ENCODE results near the gene MEF2B.
"Not testable (repeated sequence)": the region's sequence is repeated elsewhere in the genome, so short reads cannot be mapped to it uniquely, and the experiment has no call there.

Gene MEF2B

DNA sequence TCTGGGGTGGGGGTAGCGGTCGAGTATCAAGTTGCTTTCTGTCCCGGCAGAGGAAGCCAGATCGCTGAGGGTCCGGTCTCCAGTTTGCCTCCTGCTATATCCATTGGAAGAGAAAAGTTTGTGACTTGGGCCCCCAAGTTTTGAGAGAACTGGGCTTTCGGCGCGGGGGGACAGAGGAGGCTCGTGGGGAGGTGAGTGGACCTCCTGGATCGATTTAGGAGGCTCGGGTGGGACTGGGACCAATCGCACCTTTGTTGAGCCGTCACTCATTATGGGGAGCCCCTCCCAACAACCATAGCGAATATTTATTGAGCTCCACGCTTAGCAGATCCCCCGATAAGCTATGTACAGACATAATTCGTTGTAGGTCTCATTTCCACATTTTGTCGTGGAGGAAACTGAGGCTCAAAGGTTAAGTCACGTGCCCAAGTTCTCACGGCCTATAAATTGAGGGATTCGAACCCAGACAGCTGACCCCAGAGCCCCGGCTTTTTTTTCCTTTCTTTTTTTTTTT, 22.9 kb upstream of the MEF2B start:
- DNase-seq (ENCODE audit: low read depth) = no peak

- DNase-seq (ENCODE audit: low read depth) = peak; percentile 99
Measured at GRCh38 chr19:19192078-19192882, 22.2 kb upstream of the MEF2B start, which contains the start of the genes BORCS8 and RFXANK. BORCS8 (minus strand) TSS chr19:19192152; CDS start chr19:19192117, 35 bp downstream. RFXANK (plus strand) TSS chr19:19192258; CDS start chr19:19193947, 1,689 bp downstream.

DNA sequence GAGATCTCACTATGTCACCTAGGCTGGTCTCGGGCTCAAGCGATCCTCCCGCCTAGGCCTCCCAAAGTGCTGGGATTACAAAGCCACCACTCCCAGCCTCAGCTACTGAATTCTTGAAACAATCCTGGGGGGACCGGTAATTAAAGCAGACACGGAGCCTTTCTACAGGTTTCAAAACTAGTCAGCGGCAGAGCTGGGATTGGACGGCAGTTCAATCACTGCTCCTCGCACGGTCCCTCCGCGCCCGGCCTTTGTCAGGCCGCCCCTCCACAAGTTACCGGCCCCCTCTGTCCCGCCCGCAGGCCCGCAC, 21.7 kb upstream of the MEF2B start:
- DNase-seq (ENCODE audit: low read depth) = no peak

DNA sequence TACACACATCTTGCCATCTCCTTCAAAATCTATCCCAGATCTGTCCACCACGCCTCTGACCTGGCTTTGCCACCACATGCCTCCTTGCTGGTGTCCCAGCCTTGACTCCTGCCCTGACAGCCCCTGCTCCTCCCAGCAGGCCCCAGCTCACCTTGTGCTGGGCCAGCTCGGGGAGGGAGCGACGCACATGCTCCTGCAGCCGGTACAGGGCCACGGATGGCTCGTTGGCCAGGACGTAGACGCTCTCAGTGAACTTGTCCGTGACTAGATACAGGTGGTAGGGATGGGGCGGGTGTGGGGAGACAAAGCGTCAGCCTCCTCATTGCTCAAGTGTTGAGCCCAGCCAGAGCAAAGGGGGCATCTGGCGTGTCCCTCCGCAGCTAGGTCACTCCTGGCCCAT, 16.7 kb upstream of the MEF2B start:
- DNase-seq (ENCODE audit: low read depth) = no peak

DNA sequence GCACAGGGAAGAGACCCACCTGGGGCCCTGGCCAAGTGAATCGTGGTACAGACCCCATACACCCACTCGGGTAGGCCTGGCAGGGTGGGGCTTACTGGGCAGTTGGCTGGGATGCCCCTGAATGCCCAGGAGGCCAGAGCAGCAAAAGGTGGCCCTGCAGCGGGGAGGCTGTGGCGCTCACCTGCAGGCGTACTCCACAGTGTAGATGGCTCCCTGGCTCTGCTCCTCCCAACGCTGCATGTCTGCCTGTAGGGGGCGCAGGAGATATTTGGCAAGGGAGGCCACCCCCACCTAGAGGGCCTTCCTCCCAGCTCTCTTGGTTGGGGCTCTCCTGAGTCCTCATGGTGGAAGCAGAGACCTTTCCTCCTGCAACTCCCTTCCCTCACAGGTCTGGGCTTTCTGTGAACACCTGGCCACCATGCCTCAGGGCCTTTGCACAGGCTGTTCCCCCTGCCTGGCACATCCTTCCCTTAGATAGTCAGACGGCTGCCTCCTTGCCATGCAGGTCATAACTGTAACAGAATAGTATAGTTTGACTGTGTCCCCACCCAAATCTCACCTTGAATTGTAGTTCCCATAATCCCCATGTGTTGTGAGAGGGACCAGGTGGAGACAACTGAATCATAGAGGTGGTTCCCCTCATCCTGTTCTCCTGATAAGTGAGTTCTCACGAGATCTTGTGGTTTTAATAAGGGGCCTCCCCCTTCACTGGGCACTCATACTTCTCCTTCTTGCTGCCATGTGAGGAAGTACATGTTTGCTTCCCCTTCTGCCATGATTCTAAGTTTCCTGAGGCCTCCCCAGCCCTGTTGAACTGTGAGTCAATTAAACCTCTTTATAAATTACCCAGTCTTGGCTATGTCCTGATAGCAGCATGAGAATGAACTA, 16.0 kb upstream of the MEF2B start:
- peak; percentile 53 for DNase-seq (ENCODE audit: low read depth)

- DNase-seq (ENCODE audit: low read depth) = no peak
Measured at GRCh38 chr19:19181488-19181998, 11.5 kb upstream of the MEF2B start.

DNA sequence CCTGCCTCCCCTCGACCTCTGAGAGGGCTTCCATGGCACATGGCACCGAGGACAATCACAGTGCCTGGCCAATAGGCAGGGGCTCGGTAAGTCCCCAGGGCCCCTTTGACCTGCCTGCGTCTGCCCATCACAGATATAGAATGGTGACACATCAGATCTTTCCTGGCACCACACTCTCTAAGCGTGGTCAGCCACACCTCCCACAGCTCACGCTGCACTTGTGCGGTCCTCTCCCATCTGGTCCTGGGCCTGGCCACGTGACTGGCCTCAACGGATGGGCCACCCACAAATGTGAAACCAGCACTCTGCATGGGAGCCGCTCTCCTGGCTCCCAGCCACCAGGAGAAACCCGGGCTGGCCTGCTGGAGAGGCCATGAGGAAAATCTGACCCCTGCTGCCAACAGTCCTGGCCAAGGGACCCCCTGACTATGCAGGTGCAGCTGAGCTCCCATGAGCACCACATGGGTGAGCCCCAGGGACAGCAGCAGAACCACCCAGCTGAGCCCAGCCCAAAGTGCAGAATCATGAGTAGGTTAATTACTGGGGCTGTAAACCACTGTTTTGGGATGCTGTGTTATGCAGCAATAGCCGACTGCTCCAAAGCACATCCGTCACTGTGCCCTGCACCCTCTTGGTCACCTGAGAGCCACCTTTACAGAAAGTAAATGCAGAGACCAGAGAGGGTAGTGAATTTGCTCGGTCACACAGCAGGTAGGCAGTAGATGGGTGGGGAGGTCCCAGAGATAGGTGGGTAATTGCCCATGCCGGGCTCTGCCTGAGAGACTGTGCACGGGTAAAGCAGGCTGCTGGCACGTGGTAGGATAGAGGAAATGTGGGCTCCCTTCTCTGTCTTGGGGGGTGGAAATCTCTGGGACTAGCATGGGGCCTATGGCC, 9.7 kb upstream of the MEF2B start:
- DNase-seq (ENCODE audit: low read depth) = peak; percentile 21

DNA sequence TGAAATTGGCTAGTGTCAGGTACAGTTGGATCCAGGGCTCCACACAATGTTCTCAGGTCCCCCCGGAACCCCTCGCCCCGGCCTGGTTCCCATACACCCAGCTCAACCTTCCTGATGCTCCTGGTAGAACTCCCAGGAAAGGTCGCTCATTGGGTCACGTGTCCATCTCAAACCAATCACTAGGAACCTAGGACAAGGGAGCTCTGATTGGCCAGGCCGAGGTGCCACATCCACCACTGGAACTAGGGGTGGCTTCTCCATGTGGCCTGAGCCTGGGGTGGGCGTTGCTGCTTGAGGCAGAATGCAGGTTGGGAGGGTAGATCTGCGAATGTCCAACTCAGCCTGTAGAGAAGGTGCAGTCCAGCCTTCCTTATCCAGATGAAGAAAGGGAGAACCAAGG, 6.9 kb upstream of the MEF2B start:
- no peak for DNase-seq (ENCODE audit: low read depth)

GRCh38 chr19:19173243-19173642, 3.2 kb upstream of the MEF2B start:
- DNase-seq (ENCODE audit: low read depth) = not testable (repeated sequence)

- DNase-seq (ENCODE audit: low read depth) = peak; percentile 79
Measured at GRCh38 chr19:19171821-19172532, 1.9 kb upstream of the MEF2B start.

GRCh38 chr19:19170873-19171672, 1.0 kb upstream of the MEF2B start:
- DNase-seq (ENCODE audit: low read depth) = no peak

GRCh38 chr19:19169236-19170052, 619 bp downstream of the MEF2B start:
- DNase-seq (ENCODE audit: low read depth) = no peak

DNA sequence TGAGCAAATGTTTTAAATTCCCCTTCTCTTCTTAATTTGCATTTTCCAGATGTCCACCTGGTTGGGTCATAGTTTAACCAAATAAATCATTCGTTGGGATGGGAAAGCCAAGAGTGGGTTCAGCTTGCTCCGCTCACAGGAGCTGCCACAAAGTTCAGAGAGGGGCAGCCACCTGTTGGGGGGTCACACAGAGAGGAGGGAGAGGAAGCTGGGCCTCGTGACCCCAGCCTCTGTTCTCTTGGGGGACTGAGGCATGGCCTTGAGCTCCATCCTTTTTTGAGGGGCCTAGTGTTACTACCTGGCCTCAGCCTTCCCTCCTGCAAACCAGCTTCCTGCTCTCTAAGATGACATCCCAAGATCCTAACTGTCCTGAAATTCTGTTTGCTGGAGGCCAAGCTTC, 2.5 kb downstream of the MEF2B start:
- DNase-seq (ENCODE audit: low read depth) = no peak

DNA sequence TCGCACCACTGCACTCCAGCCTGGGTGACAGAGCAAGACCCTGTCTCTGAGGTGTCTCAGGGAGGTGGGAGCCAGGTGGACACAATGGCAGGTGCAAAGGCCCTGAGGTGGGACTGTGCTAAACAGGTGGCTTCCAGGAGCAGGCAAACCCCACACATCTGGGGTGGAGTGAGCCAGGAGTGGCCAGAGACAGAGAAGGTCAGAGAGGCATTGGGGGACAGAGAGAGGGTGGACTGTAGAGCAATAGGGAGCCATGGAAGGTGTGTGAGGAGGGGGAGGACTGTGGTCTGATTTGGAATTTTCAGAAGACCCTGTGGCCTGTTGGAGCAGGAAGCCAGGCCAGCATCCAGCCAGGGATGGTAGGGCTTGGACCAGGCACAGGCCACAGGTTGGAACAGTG, 4.7 kb downstream of the MEF2B start:
- DNase-seq (ENCODE audit: low read depth) = no peak

DNA sequence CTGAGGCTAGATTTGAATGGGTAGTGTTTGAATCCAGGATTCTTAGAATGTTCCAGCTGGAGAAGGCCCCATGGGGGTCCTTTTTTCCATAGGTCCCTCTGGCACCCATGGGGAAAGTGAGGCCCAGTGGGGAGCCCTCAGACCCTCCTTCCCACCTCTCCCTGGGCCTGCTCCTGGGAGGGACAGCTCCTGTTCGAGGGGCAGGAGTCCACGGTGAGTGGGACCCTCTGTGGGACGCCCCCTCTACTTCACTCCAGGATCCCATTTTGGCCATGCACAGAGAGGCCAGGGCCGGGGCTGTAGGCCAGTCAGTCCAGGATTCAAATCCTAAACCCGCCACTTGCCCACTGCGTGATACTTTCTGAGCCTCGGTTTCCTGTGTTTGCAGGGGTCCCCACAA, 7.6 kb downstream of the MEF2B start:
- DNase-seq (ENCODE audit: low read depth) = no peak

DNA sequence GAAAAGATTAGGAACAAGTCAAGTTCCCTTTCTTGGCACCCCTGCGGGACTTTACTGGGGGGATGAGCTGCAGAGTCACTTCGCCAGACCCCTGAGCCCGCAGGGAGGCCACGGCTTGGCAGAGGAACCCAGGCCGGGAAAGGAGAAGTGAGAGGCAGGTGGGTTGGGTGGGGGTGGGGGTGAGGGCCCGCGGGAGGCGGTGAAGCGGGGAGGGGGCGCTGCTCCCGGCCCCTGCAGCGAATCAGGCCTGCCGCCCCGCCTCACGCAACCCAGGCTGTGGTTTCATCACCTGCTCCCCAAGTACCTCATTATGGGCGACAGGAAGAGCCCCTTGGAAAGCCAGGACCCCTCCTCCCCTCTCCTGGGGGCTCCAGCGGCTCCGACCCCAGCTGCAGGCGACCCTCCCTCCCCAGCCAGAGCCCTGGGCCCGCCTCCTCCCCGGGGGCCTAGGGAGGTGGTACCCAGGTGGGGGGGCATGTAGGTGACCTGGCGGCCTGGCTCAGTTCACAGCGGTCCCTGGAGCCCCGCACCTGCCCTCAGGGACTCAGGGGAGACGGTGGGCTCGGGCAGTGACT, 9.5 kb downstream of the MEF2B start:
- DNase-seq (ENCODE audit: low read depth) = no peak

- no peak for DNase-seq (ENCODE audit: low read depth)
Measured at GRCh38 chr19:19159534-19159933, 10.5 kb downstream of the MEF2B start.

DNA sequence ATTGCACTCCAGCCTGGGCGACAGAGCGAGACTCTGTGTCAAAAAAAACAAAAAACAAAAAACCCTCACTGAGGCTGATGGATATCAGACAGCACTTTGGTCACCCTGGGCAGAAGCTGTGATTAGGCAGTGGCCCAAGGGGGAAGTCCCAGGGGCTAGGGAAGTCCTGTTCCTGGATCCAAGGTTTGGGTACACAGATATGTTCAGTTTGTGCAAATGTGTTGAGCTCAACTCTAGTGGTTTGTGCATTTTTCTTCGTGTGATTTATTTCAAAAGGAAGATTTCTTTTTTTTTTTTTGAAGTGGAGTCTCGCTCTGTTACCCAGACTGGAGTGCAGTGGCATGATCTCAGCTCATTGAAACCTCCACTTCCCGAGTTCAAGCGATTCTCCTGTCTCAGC, 12.3 kb downstream of the MEF2B start:
- no peak for DNase-seq (ENCODE audit: low read depth)
